Panc1 (cell line): Measurements from ENCODE around the gene ZC3H18. TPM values are rescaled to one million over a fixed set of nuclear protein-coding genes. Genes with fewer than 3 reads are reported as not detected.

ENCODE experiments used
- ATAC-seq: fragments of 200-7000 bp; cut with Tn5 transposase; 2 replicates; pipeline ENCODE4 v1.9.1; 2020; ENCODE audit warnings: mild to moderate bottlenecking, moderate library complexity
- BruUV-seq: library from RNA; stranded (reverse); fragments of 400-500 nt; replicated peaks from 2 replicates; lab custom pipeline; 2021; lab: Mats Ljungman, UMichigan
- CTCF ChIA-PET: fragments of 300-600 bp; sonication (Branson Sonifier 250); formaldehyde crosslinking; loops from one replicate; lab custom pipeline; 2022; ENCODE audit warnings: antibody characterized with exemption; lab: Charles Lee
- POLR2A ChIA-PET: fragments of 300-600 bp; sonication (Branson Sonifier 250); formaldehyde crosslinking; loops from one replicate; lab custom pipeline; 2022; ENCODE audit warnings: antibody characterized with exemption; lab: Charles Lee
- DNase-seq: peaks from one replicate; pipeline ENCODE4 v3.0.0-alpha.2; 2010; ENCODE audit warnings: low read depth, low spot score
- H3K27ac ChIP-seq: 2 replicates; pipeline ENCODE4 v1.5.1; 2011; ENCODE audit warnings: mild to moderate bottlenecking, low read length, inconsistent platforms
- H3K27me3 ChIP-seq: fragments of 200-500 bp; sonication (Bioruptor generic); 2 replicates; pipeline ENCODE4 v1.6.0; 2014; ENCODE audit warnings: low read length, inconsistent platforms; ENCODE audit not compliant: control insufficient read depth, insufficient read depth
- H3K36me3 ChIP-seq: fragments of 200-500 bp; sonication (Bioruptor generic); 2 replicates; pipeline ENCODE4 v1.5.1; 2014; ENCODE audit warnings: inconsistent platforms, mild to moderate bottlenecking, low read length, moderate library complexity; ENCODE audit not compliant: control insufficient read depth, insufficient read depth
- H3K4me1 ChIP-seq: 2 replicates; pipeline ENCODE4 v1.5.1; 2011; ENCODE audit warnings: inconsistent platforms, mild to moderate bottlenecking, low read length, moderate library complexity; ENCODE audit not compliant: control insufficient read depth, insufficient read depth
- H3K4me3 ChIP-seq, 2 experiments: 2 replicates each; pipeline ENCODE4 v1.5.1; 2011 to 2012; ENCODE audit warnings: low read depth in 2 of 2, low read length in 2 of 2, mild to moderate bottlenecking in 2 of 2, inconsistent platforms in 1 of 2, moderate library complexity in 1 of 2
- H3K9me3 ChIP-seq: fragments of 200-500 bp; sonication (Bioruptor generic); 2 replicates; pipeline ENCODE4 v1.5.1; 2014; ENCODE audit warnings: low read depth, mild to moderate bottlenecking, inconsistent platforms, low read length, moderate library complexity; ENCODE audit not compliant: control insufficient read depth, insufficient read depth
- POLR2AphosphoS5 ChIP-seq: IDR thresholded peaks from 2 replicates; pipeline ENCODE4 v1.6.1; 2012; ENCODE audit warnings: mild to moderate bottlenecking, low read depth, low read length, moderate library complexity
- SIN3A ChIP-seq: IDR thresholded peaks from 2 replicates; pipeline ENCODE4 v1.6.1; 2012; ENCODE audit warnings: low read depth, mild to moderate bottlenecking, low read length, moderate library complexity, borderline replicate concordance; ENCODE audit not compliant: insufficient read depth
- TCF7L2 ChIP-seq: IDR thresholded peaks from 2 replicates; pipeline ENCODE4 v1.6.1; 2011; ENCODE audit warnings: mild to moderate bottlenecking, low read depth, low read length, inconsistent platforms
- in situ Hi-C: cut with HindIII; loops from 2 replicates; pipeline ENCODE4 v1.10.0; 2016; ENCODE audit warnings: low sequenced_read_pairs, low pct_unique_long_range_greater_than_20kb
- intact Hi-C: fragments of 100-400 bp; cut with micrococcal nuclease; formaldehyde crosslinking; loops from one replicate; pipeline ENCODE4 v1.10.0; 2022; ENCODE audit not compliant: unreplicated experiment
- total RNA-seq: library from RNA; stranded (reverse); gene quantifications from one replicate; pipeline ENCODE4 v1.2.1, GENCODE V29; 2021; ENCODE audit not compliant: unreplicated experiment
- TF ChIP-seq, protein P1 (sequence below), 2 experiments: IDR thresholded peaks; 2 replicates each; pipeline ENCODE4 v1.6.1; 2011 to 2012; ENCODE audit warnings: low read depth in 2 of 2, control low read depth in 1 of 2, low read length in 1 of 2, mild to moderate bottlenecking in 1 of 2, moderate library complexity in 1 of 2; ENCODE audit not compliant: insufficient read depth in 1 of 2
- TF ChIP-seq, protein P2 (sequence below): fragments of 450-650 bp; IDR thresholded peaks from 2 replicates; pipeline ENCODE4 v1.5.1; 2017; ENCODE audit warnings: mild to moderate bottlenecking

Gene ZC3H18
- total RNA-seq, 1 experiment from 2014 or later: 45.9 TPM

DNA sequence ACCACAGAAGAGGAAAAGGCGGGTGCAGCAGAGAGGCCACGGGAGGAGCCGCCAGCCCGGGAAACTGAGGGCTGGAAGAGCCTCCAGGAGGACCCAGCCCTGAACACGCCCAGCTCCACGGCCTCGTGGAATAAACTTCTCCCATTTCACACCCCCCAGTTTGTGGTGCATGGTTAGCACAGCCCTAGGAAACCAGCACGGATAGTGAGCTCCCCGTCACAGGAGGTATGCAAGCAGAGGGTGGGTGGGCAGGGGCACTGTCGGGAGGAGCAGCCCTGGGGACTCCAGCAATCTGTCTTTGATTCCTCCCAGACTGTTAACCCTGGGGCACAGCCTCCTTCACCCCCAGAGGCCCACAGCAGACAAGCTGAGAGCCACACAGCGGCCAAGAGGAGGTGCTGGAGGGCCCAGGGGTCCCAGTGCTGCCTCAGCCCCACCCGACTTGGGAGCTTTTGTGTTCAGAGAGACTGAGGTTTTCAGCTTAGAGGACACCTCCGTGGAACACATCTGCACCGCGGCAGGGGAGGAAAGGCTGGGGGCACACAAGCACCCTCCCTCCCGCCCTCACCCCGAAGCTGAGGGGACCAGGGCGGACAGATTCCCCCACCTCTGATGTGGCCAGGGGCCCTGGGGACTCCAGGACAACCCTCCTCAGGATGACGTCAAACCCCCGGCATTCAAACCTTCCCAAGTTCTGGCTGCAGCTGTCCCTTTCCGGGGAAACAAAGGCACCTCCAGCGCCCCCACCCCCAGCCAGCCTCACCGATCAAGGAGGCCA is 66.5 kb downstream of the ZC3H18 start:
- ATAC-seq (no peak), DNase-seq (no peak)
- intact Hi-C loops (no loop called here), in situ Hi-C loops (no loop called here)
- Histone ChIP-seq H3K9me3 (no peaks in the 10 kb centered on the region), H3K4me1 (no peaks in the 10 kb centered on the region), H3K27ac (no peak overlapping the region), H3K36me3 (no peaks in the 10 kb centered on the region), H3K4me3 (no peak overlapping the region), H3K27me3 (no peaks in the 10 kb centered on the region)
- TF ChIP-seq, protein P1, sequence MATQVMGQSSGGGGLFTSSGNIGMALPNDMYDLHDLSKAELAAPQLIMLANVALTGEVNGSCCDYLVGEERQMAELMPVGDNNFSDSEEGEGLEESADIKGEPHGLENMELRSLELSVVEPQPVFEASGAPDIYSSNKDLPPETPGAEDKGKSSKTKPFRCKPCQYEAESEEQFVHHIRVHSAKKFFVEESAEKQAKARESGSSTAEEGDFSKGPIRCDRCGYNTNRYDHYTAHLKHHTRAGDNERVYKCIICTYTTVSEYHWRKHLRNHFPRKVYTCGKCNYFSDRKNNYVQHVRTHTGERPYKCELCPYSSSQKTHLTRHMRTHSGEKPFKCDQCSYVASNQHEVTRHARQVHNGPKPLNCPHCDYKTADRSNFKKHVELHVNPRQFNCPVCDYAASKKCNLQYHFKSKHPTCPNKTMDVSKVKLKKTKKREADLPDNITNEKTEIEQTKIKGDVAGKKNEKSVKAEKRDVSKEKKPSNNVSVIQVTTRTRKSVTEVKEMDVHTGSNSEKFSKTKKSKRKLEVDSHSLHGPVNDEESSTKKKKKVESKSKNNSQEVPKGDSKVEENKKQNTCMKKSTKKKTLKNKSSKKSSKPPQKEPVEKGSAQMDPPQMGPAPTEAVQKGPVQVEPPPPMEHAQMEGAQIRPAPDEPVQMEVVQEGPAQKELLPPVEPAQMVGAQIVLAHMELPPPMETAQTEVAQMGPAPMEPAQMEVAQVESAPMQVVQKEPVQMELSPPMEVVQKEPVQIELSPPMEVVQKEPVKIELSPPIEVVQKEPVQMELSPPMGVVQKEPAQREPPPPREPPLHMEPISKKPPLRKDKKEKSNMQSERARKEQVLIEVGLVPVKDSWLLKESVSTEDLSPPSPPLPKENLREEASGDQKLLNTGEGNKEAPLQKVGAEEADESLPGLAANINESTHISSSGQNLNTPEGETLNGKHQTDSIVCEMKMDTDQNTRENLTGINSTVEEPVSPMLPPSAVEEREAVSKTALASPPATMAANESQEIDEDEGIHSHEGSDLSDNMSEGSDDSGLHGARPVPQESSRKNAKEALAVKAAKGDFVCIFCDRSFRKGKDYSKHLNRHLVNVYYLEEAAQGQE (IDR thresholded peaks at IDR 0.05; ENCODE audit: insufficient read depth in 1 of 2, low read depth in 2 of 2, low read length in 1 of 2): no peak
- TF ChIP-seq POLR2AphosphoS5 (no peak), SIN3A (no peak), TCF7L2 (no peak)
- TF ChIP-seq, protein P2, sequence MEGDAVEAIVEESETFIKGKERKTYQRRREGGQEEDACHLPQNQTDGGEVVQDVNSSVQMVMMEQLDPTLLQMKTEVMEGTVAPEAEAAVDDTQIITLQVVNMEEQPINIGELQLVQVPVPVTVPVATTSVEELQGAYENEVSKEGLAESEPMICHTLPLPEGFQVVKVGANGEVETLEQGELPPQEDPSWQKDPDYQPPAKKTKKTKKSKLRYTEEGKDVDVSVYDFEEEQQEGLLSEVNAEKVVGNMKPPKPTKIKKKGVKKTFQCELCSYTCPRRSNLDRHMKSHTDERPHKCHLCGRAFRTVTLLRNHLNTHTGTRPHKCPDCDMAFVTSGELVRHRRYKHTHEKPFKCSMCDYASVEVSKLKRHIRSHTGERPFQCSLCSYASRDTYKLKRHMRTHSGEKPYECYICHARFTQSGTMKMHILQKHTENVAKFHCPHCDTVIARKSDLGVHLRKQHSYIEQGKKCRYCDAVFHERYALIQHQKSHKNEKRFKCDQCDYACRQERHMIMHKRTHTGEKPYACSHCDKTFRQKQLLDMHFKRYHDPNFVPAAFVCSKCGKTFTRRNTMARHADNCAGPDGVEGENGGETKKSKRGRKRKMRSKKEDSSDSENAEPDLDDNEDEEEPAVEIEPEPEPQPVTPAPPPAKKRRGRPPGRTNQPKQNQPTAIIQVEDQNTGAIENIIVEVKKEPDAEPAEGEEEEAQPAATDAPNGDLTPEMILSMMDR: no peak
- POLR2A ChIA-PET: no interaction called here
- CTCF ChIA-PET: no interaction called here
- BruUV-seq: no TSS peak

DNA sequence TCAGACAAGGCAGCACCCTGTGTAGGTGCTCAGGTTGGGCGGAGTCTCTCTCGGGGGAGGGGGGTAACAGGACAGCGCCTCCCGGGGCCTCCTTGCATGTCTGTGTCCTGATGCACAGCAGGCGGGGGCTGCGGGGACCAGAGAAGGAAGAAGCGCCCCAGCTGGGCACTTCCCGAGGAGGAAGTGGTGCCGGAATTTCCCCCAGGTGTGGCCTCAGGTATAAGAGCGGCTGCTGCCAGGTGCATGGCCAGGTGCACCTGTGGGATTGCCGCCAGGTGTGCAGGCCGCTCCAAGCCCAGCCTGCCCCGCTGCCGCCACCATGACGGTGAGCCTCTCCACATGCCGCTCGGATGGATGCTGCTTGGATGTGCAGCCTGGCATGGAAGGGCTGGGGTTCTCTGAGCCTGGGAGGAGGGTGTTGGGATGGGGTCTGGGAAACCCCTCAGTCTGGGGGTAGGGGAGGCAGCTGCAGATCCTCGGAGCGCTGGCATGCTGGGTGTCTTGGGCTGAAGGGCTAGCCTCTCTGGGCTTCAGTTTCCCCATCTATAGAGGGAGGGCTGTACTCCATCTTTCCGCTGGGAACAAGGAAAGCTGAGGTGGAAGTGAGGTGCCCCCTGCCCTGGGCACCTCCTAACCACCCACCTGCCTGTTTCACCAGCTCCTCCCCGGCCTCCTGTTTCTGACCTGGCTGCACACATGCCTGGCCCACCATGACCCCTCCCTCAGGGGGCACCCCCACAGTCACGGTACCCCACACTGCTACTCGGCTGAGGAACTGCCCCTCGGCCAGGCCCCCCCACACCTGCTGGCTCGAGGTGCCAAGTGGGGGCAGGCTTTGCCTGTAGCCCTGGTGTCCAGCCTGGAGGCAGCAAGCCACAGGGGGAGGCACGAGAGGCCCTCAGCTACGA is 68.4 kb downstream of the ZC3H18 start, which contains the start of gene IL17C:
Gene IL17C, plus strand, starts transcription at position 250 of the 908 bp plus-strand sequence. Its CDS starts 70 bp downstream, at position 320.
- POLR2A ChIA-PET: no interaction called here
- in situ Hi-C loops: no loop called here
- TF ChIP-seq TCF7L2: no peak
- TF ChIP-seq, protein P2: no peak
- CTCF ChIA-PET: interaction anchor here (0.6 kb wide), 1 partner anchor 50 kb away, joined by 4 read pairs; no protein-coding TSS in a partner anchor
- BruUV-seq: no TSS peak
- ATAC-seq (no peak), DNase-seq (no peak)
- intact Hi-C loops: no loop called here
- H3K36me3 ChIP-seq: no peaks in the 10 kb centered on the region
- H3K4me3 ChIP-seq: no peak within 1 kb of the TSS
- H3K9me3 ChIP-seq: no peaks in the 10 kb centered on the region
- H3K27ac ChIP-seq: no peak within 1 kb of the TSS
- H3K27me3 ChIP-seq: no peaks in the 10 kb centered on the region
- no peaks in the 10 kb centered on the region for H3K4me1 ChIP-seq
